K562 (cell line): ENCODE results near the gene PLEKHH3. TPM values are rescaled to one million over a fixed set of nuclear protein-coding genes. Genes with fewer than 3 reads are reported as not detected.

Source experiments
- HNRNPLL ChIP-seq: fragments of 200-400 bp; formaldehyde crosslinking; IDR thresholded peaks from 2 replicates; pipeline ENCODE4 v1.6.1; 2017; ENCODE audit warnings: low read length, low read depth, mild to moderate bottlenecking; ENCODE audit not compliant: poor library complexity, severe bottlenecking
- MAFF ChIP-seq: IDR thresholded peaks from 2 replicates; pipeline ENCODE4 v1.6.1; 2012; ENCODE audit warnings: low read length, improper control_type of control experiment
- POU5F1 ChIP-seq: fragments of 150-350 bp; IDR thresholded peaks from 2 replicates; pipeline ENCODE4 v1.6.1; 2014; ENCODE audit warnings: borderline replicate concordance, low read length, low read depth, mild to moderate bottlenecking; ENCODE audit not compliant: partially characterized antibody
- PPARD ChIP-seq: fragments of 250-450 bp; sonication (Bioruptor Pico); IDR thresholded peaks from 2 replicates; pipeline ENCODE4 v1.8.0; 2022; ENCODE audit warnings: inconsistent platforms, mild to moderate bottlenecking, moderate library complexity
- PYGO2 ChIP-seq: fragments of 450-650 bp; IDR thresholded peaks from 2 replicates; pipeline ENCODE4 v1.6.1; 2016; ENCODE audit warnings: mild to moderate bottlenecking, missing genetic modification characterization, moderate library complexity, missing compliant biosample characterization
- ZNF3 ChIP-seq: fragments of 250-450 bp; sonication (Bioruptor Pico); IDR thresholded peaks from 2 replicates; pipeline ENCODE4 v1.5.0; 2021; ENCODE audit warnings: mild to moderate bottlenecking, moderate library complexity
- ZNF445 ChIP-seq: fragments of 250-450 bp; sonication (Bioruptor Pico); IDR thresholded peaks from 2 replicates; pipeline ENCODE4 v1.4.0; 2020; ENCODE audit warnings: low read depth, mild to moderate bottlenecking, moderate library complexity
- polyA plus RNA-seq, 8 experiments: library from polyadenylated mRNA; depleted of rRNA in 4 of 8; stranded (reverse) in 5 of 8; unstranded in 3 of 8; fragments of >200 nt; fragmentation: Nextera tagmentation in 2 of 8; fragmentation: Illumina TruSeq in 1 of 8; extraction: Ambion mirVana in 2 of 8; extraction: Trizol in 1 of 8; gene quantifications; 2 replicates each; pipeline versions ENCODE4 v1.2.1 to v1.2.3, GENCODE V29; 2011 to 2014; ENCODE audit warnings: inconsistent platforms in 1 of 8, missing spikeins in 1 of 8
- total RNA-seq, 7 experiments: library from RNA; depleted of rRNA in 6 of 7; stranded (reverse); fragments of >200 nt in 6 of 7; fragmentation: Illumina TruSeq in 2 of 7; extraction: Trizol in 2 of 7; gene quantifications; 2 replicates each; pipeline versions ENCODE4 v1.2.1 to v1.2.3, GENCODE V29; 2011 to 2021; ENCODE audit warnings: low replicate concordance in 1 of 7
- TF ChIP-seq, protein P1 (sequence below), 3 experiments: fragments of 200-800 bp in 1 of 3; fragments of 250-450 bp in 1 of 3; fragments of 450-650 bp in 1 of 3; sonication (Bioruptor Pico) in 1 of 3; sonication (Bioruptor generic) in 1 of 3; formaldehyde crosslinking in 1 of 3; IDR thresholded peaks; 2 replicates each; pipeline versions ENCODE4 v1.6.1 to v1.8.0; 2016 to 2022; ENCODE audit warnings: mild to moderate bottlenecking in 2 of 3, missing genetic modification characterization in 2 of 3, missing compliant biosample characterization in 1 of 3, moderate library complexity in 1 of 3
- TF ChIP-seq, protein P2 (sequence below): fragments of 450-650 bp; formaldehyde crosslinking; IDR thresholded peaks from 2 replicates; pipeline ENCODE4 v1.4.0; 2022; ENCODE audit warnings: mild to moderate bottlenecking, moderate library complexity
- TF ChIP-seq, protein P3 (sequence below): fragments of 450-650 bp; IDR thresholded peaks from 2 replicates; pipeline ENCODE4 v1.6.1; 2016; ENCODE audit warnings: low read depth, mild to moderate bottlenecking, moderate library complexity
- TF ChIP-seq, protein P4 (sequence below): fragments of 250-450 bp; sonication (Bioruptor Pico); IDR thresholded peaks from 2 replicates; pipeline ENCODE4 v1.4.0; 2020
- TF ChIP-seq, protein P5 (sequence below): fragments of 250-450 bp; sonication (Bioruptor Pico); IDR thresholded peaks from 2 replicates; pipeline ENCODE4 v1.5.0; 2020; ENCODE audit warnings: mild to moderate bottlenecking, borderline replicate concordance

The PLEKHH3 gene
- total and polyA plus RNA-seq, 9 of the 15 experiments (the other 6 are each of a cell fraction or from before 2014, with no cell fraction given): 0.58 to 34.5 (median 5.0) TPM

DNA sequence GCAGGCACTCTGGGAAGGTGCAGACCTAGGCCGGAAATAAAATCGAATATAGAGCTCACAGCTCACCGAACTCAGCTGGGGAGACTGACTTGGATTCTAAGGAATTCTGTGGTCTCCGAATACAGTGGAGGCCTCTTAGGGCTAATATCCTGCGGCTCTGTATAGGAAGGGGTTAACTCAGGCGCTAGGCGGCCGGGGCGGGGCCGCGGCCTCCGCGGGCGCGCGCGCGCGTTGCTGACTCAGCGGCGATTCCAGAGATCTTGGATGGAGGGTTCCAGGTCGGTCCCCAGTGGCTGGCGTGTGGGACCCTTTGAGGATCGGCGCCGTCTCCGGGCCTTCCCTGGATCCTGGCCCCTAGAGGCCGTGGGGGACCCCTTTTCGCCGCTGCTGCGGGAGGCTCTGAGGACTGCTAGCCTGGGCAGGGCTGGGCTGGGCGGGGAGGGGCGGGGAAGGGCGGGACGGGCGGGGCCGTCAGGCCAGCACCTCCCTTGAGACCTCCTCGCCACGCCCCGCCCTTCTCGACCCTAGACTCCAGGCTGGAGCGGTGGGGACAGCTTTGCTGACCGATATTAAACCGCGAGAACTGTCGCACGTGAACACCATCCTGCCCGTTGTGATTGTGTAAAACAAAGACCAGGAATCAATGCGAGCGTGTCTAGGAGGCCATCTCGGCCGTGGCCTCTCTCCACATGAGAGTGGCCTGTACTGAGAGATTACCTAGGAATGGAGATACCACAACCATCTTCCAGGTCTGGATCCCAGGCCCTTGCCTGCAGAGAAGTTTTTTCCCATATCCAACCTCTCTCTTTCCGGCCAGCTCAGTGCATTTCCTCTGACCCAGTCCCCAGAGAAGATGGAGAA is 1.4 kb upstream of the PLEKHH3 start (continued):
- TF ChIP-seq ZNF3: no peak
- TF ChIP-seq PYGO2 (tag): no peak
- TF ChIP-seq, protein P1, sequence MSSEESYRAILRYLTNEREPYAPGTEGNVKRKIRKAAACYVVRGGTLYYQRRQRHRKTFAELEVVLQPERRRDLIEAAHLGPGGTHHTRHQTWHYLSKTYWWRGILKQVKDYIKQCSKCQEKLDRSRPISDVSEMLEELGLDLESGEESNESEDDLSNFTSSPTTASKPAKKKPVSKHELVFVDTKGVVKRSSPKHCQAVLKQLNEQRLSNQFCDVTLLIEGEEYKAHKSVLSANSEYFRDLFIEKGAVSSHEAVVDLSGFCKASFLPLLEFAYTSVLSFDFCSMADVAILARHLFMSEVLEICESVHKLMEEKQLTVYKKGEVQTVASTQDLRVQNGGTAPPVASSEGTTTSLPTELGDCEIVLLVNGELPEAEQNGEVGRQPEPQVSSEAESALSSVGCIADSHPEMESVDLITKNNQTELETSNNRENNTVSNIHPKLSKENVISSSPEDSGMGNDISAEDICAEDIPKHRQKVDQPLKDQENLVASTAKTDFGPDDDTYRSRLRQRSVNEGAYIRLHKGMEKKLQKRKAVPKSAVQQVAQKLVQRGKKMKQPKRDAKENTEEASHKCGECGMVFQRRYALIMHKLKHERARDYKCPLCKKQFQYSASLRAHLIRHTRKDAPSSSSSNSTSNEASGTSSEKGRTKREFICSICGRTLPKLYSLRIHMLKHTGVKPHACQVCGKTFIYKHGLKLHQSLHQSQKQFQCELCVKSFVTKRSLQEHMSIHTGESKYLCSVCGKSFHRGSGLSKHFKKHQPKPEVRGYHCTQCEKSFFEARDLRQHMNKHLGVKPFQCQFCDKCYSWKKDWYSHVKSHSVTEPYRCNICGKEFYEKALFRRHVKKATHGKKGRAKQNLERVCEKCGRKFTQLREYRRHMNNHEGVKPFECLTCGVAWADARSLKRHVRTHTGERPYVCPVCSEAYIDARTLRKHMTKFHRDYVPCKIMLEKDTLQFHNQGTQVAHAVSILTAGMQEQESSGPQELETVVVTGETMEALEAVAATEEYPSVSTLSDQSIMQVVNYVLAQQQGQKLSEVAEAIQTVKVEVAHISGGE (CRISPR knock-in tag; IDR thresholded peaks at IDR 0.05): 0 out of 6 replicates have a peak, but pooled peaks of 1 of the 3 experiments have one; percentile 34
- peak; percentile 72; the same call in 1 of the 2 replicates for TF ChIP-seq MAFF
- no peak for TF ChIP-seq POU5F1
- TF ChIP-seq, protein P2, sequence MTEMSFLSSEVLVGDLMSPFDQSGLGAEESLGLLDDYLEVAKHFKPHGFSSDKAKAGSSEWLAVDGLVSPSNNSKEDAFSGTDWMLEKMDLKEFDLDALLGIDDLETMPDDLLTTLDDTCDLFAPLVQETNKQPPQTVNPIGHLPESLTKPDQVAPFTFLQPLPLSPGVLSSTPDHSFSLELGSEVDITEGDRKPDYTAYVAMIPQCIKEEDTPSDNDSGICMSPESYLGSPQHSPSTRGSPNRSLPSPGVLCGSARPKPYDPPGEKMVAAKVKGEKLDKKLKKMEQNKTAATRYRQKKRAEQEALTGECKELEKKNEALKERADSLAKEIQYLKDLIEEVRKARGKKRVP (CRISPR knock-in tag): no peak
- TF ChIP-seq, protein P3, sequence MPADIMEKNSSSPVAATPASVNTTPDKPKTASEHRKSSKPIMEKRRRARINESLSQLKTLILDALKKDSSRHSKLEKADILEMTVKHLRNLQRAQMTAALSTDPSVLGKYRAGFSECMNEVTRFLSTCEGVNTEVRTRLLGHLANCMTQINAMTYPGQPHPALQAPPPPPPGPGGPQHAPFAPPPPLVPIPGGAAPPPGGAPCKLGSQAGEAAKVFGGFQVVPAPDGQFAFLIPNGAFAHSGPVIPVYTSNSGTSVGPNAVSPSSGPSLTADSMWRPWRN: no peak
- TF ChIP-seq, protein P4, sequence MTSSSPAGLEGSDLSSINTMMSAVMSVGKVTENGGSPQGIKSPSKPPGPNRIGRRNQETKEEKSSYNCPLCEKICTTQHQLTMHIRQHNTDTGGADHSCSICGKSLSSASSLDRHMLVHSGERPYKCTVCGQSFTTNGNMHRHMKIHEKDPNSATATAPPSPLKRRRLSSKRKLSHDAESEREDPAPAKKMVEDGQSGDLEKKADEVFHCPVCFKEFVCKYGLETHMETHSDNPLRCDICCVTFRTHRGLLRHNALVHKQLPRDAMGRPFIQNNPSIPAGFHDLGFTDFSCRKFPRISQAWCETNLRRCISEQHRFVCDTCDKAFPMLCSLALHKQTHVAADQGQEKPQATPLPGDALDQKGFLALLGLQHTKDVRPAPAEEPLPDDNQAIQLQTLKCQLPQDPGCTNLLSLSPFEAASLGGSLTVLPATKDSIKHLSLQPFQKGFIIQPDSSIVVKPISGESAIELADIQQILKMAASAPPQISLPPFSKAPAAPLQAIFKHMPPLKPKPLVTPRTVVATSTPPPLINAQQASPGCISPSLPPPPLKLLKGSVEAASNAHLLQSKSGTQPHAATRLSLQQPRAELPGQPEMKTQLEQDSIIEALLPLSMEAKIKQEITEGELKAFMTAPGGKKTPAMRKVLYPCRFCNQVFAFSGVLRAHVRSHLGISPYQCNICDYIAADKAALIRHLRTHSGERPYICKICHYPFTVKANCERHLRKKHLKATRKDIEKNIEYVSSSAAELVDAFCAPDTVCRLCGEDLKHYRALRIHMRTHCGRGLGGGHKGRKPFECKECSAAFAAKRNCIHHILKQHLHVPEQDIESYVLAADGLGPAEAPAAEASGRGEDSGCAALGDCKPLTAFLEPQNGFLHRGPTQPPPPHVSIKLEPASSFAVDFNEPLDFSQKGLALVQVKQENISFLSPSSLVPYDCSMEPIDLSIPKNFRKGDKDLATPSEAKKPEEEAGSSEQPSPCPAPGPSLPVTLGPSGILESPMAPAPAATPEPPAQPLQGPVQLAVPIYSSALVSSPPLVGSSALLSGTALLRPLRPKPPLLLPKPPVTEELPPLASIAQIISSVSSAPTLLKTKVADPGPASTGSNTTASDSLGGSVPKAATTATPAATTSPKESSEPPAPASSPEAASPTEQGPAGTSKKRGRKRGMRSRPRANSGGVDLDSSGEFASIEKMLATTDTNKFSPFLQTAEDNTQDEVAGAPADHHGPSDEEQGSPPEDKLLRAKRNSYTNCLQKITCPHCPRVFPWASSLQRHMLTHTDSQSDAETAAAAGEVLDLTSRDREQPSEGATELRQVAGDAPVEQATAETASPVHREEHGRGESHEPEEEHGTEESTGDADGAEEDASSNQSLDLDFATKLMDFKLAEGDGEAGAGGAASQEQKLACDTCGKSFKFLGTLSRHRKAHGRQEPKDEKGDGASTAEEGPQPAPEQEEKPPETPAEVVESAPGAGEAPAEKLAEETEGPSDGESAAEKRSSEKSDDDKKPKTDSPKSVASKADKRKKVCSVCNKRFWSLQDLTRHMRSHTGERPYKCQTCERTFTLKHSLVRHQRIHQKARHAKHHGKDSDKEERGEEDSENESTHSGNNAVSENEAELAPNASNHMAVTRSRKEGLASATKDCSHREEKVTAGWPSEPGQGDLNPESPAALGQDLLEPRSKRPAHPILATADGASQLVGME (CRISPR knock-in tag): 0 out of 2 replicates have a peak, but pooled peaks have one; percentile 7
- TF ChIP-seq, protein P5, sequence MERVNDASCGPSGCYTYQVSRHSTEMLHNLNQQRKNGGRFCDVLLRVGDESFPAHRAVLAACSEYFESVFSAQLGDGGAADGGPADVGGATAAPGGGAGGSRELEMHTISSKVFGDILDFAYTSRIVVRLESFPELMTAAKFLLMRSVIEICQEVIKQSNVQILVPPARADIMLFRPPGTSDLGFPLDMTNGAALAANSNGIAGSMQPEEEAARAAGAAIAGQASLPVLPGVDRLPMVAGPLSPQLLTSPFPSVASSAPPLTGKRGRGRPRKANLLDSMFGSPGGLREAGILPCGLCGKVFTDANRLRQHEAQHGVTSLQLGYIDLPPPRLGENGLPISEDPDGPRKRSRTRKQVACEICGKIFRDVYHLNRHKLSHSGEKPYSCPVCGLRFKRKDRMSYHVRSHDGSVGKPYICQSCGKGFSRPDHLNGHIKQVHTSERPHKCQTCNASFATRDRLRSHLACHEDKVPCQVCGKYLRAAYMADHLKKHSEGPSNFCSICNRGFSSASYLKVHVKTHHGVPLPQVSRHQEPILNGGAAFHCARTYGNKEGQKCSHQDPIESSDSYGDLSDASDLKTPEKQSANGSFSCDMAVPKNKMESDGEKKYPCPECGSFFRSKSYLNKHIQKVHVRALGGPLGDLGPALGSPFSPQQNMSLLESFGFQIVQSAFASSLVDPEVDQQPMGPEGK (CRISPR knock-in tag): no peak
- no peak for TF ChIP-seq PPARD (CRISPR knock-in tag)
- no peak for TF ChIP-seq HNRNPLL
- TF ChIP-seq ZNF445 (CRISPR knock-in tag): no peak
